ENCODE results near the gene ALPI. TPM values are rescaled to one million over a fixed set of nuclear protein-coding genes. Genes with fewer than 3 reads are reported as not detected.

Gene ALPI
- total RNA-seq, 1 experiment from 2014 or later = not detected

DNA sequence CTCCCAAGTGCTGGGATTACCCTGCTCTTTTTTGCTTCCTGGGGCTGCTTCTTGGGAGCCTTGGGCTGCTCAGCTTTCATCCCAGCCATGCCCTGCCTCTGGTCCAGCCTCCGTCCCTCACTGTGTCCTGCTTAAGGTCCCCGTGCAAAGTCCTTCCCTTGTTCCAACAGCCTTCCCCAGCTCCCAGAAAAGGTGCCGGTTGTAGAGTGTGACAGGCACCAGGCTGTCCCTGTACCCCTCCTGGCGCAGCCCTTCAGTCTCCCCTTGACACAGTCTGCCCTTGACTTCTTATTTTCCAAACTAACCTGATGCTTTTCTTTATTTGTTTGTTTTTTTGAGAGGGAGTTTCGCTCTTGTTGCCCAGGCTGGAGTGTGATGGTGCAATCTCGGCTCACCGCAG is 20.1 kb upstream of the ALPI start:
- Histone ChIP-seq H3K9me3 (ENCODE audit: control insufficient read depth, insufficient read depth, low read depth, low read length) (no peaks in the 10 kb centered on the region), H3K4me3 (ENCODE audit: low read depth in 2 of 2, low read length in 2 of 2) (no peak overlapping the region), H3K27me3 (ENCODE audit: control insufficient read depth, insufficient read depth, low read length) (no peaks in the 10 kb centered on the region), H3K36me3 (ENCODE audit: control insufficient read depth, insufficient read depth, low read length) (no peaks in the 10 kb centered on the region), H3K4me1 (ENCODE audit: control insufficient read depth, insufficient read depth, low read length) (peaks cover 5% of the 10 kb centered on the region; the same call in 1 of the 2 replicates), H3K27ac (ENCODE audit: low read length) (peak overlapping the region; percentile 5; the same call in 1 of the 2 replicates)
- ATAC-seq = no peak
- DNase-seq (ENCODE audit: low read depth, low spot score) = no peak
- in situ Hi-C loops (cut with HindIII; ENCODE audit: low pct_unique_long_range_greater_than_20kb, low sequenced_read_pairs) (no loop called here), intact Hi-C loops (cut with micrococcal nuclease; ENCODE audit: unreplicated experiment) (loop anchor here (5.0 kb wide), 2 partner anchors 99 to 529 kb away; no protein-coding TSS in a partner anchor)
- ChIA-PET CTCF (no interaction called here), POLR2A (no interaction called here)
- BruUV-seq (replicated peaks) = no TSS peak
- TF ChIP-seq, protein P1, sequence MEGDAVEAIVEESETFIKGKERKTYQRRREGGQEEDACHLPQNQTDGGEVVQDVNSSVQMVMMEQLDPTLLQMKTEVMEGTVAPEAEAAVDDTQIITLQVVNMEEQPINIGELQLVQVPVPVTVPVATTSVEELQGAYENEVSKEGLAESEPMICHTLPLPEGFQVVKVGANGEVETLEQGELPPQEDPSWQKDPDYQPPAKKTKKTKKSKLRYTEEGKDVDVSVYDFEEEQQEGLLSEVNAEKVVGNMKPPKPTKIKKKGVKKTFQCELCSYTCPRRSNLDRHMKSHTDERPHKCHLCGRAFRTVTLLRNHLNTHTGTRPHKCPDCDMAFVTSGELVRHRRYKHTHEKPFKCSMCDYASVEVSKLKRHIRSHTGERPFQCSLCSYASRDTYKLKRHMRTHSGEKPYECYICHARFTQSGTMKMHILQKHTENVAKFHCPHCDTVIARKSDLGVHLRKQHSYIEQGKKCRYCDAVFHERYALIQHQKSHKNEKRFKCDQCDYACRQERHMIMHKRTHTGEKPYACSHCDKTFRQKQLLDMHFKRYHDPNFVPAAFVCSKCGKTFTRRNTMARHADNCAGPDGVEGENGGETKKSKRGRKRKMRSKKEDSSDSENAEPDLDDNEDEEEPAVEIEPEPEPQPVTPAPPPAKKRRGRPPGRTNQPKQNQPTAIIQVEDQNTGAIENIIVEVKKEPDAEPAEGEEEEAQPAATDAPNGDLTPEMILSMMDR (IDR thresholded peaks at IDR 0.05) = no peak
- no peak for TF ChIP-seq POLR2AphosphoS5 (IDR thresholded peaks at IDR 0.05; ENCODE audit: low read depth, low read length)
- TF ChIP-seq, protein P2, sequence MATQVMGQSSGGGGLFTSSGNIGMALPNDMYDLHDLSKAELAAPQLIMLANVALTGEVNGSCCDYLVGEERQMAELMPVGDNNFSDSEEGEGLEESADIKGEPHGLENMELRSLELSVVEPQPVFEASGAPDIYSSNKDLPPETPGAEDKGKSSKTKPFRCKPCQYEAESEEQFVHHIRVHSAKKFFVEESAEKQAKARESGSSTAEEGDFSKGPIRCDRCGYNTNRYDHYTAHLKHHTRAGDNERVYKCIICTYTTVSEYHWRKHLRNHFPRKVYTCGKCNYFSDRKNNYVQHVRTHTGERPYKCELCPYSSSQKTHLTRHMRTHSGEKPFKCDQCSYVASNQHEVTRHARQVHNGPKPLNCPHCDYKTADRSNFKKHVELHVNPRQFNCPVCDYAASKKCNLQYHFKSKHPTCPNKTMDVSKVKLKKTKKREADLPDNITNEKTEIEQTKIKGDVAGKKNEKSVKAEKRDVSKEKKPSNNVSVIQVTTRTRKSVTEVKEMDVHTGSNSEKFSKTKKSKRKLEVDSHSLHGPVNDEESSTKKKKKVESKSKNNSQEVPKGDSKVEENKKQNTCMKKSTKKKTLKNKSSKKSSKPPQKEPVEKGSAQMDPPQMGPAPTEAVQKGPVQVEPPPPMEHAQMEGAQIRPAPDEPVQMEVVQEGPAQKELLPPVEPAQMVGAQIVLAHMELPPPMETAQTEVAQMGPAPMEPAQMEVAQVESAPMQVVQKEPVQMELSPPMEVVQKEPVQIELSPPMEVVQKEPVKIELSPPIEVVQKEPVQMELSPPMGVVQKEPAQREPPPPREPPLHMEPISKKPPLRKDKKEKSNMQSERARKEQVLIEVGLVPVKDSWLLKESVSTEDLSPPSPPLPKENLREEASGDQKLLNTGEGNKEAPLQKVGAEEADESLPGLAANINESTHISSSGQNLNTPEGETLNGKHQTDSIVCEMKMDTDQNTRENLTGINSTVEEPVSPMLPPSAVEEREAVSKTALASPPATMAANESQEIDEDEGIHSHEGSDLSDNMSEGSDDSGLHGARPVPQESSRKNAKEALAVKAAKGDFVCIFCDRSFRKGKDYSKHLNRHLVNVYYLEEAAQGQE (IDR thresholded peaks at IDR 0.05; ENCODE audit: insufficient read depth in 1 of 2, low read depth in 2 of 2, low read length in 1 of 2) = no peak
- TF ChIP-seq SIN3A (IDR thresholded peaks at IDR 0.05; ENCODE audit: borderline replicate concordance, insufficient read depth, low read depth, low read length) = no peak
- no peak for TF ChIP-seq TCF7L2 (IDR thresholded peaks at IDR 0.05; ENCODE audit: low read depth, low read length)

DNA sequence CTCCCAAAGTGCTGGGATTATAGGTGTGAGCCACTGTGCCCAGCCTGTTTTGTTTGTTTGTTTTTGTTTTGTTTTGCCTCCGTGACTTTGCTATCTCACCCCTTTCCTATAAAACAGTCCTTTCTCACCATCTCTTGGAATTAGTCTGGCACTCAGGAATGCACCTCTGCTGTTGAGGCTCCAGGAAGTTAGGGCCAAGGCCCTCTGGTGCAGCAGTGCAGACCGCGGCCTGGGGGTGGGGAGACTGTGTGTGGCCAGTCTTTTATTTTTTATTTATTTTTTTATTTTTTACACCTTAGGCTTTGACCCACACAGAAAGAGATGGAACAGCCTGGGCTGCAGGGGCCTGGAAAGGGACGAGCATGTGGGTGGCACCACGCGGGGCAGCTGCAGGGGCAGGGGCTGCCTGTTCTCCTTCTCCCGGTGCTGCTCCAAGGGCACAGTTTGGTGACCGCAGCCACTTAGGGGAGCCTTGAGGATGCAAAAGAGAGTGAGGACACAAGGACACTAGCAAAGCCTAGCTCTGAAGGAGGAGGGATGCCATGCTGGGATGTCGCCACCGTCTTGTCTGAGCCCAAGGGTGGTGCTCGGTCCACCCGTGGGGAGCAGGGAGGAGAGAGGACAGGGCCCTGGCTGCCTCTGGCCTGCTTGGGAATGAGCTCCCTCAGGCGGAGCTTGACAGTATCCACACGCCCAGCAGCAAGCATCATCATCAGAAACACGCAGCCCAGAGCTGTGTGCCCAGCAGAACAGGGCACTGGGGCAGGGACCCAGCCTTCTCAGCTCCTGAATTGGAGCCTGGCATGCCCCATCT is 19.4 kb upstream of the ALPI start:
- no peak for ATAC-seq
- ChIA-PET POLR2A (interaction anchor here (1.0 kb wide), 1 partner anchor 46 kb away, joined by 3 read pairs; no protein-coding TSS in a partner anchor), CTCF (interaction anchor here (0.6 to 0.9 kb wide), 3 partner anchors 71 to 104 kb away, joined by 3 to 8 read pairs (median 5); no protein-coding TSS in a partner anchor)

More for the DNA sequence above, 19.4 kb upstream of the ALPI start:
- Histone ChIP-seq H3K27ac (ENCODE audit: low read length) (peak overlapping the region; percentile 5; the same call in 1 of the 2 replicates), H3K9me3 (ENCODE audit: control insufficient read depth, insufficient read depth, low read depth, low read length) (no peaks in the 10 kb centered on the region), H3K36me3 (ENCODE audit: control insufficient read depth, insufficient read depth, low read length) (no peaks in the 10 kb centered on the region), H3K27me3 (ENCODE audit: control insufficient read depth, insufficient read depth, low read length) (no peaks in the 10 kb centered on the region), H3K4me1 (ENCODE audit: control insufficient read depth, insufficient read depth, low read length) (peaks cover 5% of the 10 kb centered on the region), H3K4me3 (ENCODE audit: low read depth in 2 of 2, low read length in 2 of 2) (no peak overlapping the region)
- TF ChIP-seq, protein P2 (IDR thresholded peaks at IDR 0.05; ENCODE audit: insufficient read depth in 1 of 2, low read depth in 2 of 2, low read length in 1 of 2) = no peak
- TF ChIP-seq SIN3A (IDR thresholded peaks at IDR 0.05; ENCODE audit: borderline replicate concordance, insufficient read depth, low read depth, low read length) (no peak), POLR2AphosphoS5 (IDR thresholded peaks at IDR 0.05; ENCODE audit: low read depth, low read length) (no peak), TCF7L2 (IDR thresholded peaks at IDR 0.05; ENCODE audit: low read depth, low read length) (no peak)
- TF ChIP-seq, protein P1 (IDR thresholded peaks at IDR 0.05) = no peak; the same call in 1 of the 2 replicates
- in situ Hi-C loops (cut with HindIII; ENCODE audit: low pct_unique_long_range_greater_than_20kb, low sequenced_read_pairs) = no loop called here
- intact Hi-C loops (cut with micrococcal nuclease; ENCODE audit: unreplicated experiment) = loop anchor here (5.0 kb wide), 2 partner anchors 99 to 529 kb away; no protein-coding TSS in a partner anchor
- BruUV-seq (replicated peaks) = no TSS peak
- no peak for DNase-seq (ENCODE audit: low read depth, low spot score)
